Activated CD8-positive, alpha-beta T cell treated with anti-CD3 and anti-CD28 coated beads for 36 hours (primary cell): ENCODE results near the gene STK32C. TPM values are rescaled to one million over a fixed set of nuclear protein-coding genes. Genes with fewer than 3 reads are reported as not detected.

ENCODE experiments used
- ATAC-seq: fragments of 200-7000 bp; cut with Tn5 transposase; one replicate; pipeline ENCODE4 v1.10.0; 2021; ENCODE audit warnings: mild to moderate bottlenecking, moderate library complexity
- CTCF ChIA-PET: fragments of 350-600 bp; sonication (Branson Sonifier 250); formaldehyde crosslinking; loops from one replicate; lab custom pipeline; 2021; ENCODE audit warnings: antibody characterized with exemption; lab: Charles Lee
- POLR2A ChIA-PET: fragments of 350-600 bp; sonication (Branson Sonifier 250); formaldehyde crosslinking; loops from one replicate; lab custom pipeline; 2021; ENCODE audit warnings: antibody characterized with exemption; lab: Charles Lee
- DNase-seq: peaks from one replicate; pipeline ENCODE4 v3.0.0-alpha.2; 2020
- H3K27ac Mint-ChIP-seq: one replicate; pipeline ENCODE4 v1.8.0; 2021; ENCODE audit warnings: mild to moderate bottlenecking, mixed read lengths
- H3K27me3 Mint-ChIP-seq: one replicate; pipeline ENCODE4 v1.8.0; 2021; ENCODE audit warnings: mixed read lengths
- H3K36me3 Mint-ChIP-seq: one replicate; pipeline ENCODE4 v1.8.0; 2021; ENCODE audit warnings: low read depth, mixed read lengths
- H3K4me1 Mint-ChIP-seq: one replicate; pipeline ENCODE4 v1.8.0; 2021; ENCODE audit warnings: low read depth, mixed read lengths
- H3K4me3 Mint-ChIP-seq: one replicate; pipeline ENCODE4 v1.8.0; 2021; ENCODE audit warnings: mild to moderate bottlenecking, moderate library complexity, mixed read lengths
- H3K9me3 Mint-ChIP-seq: one replicate; pipeline ENCODE4 v1.8.0; 2021; ENCODE audit warnings: mixed read lengths
- intact Hi-C: fragments of 100-400 bp; cut with micrococcal nuclease; formaldehyde crosslinking; loops from one replicate; pipeline ENCODE4 v1.10.0; 2022
- total RNA-seq, 2 experiments: library from RNA; stranded (reverse); gene quantifications; one replicate each; pipeline ENCODE4 v1.2.3, GENCODE V29; 2021
- TF ChIP-seq, protein P1 (sequence below): fragments of 200-600 bp; IDR thresholded peaks from one replicate; pipeline ENCODE4 v1.8.0; 2022; ENCODE audit warnings: antibody characterized with exemption, mild to moderate bottlenecking

Gene STK32C
- total RNA-seq, 2 experiments from 2014 or later, result 29.3 to 31.4 TPM

DNA sequence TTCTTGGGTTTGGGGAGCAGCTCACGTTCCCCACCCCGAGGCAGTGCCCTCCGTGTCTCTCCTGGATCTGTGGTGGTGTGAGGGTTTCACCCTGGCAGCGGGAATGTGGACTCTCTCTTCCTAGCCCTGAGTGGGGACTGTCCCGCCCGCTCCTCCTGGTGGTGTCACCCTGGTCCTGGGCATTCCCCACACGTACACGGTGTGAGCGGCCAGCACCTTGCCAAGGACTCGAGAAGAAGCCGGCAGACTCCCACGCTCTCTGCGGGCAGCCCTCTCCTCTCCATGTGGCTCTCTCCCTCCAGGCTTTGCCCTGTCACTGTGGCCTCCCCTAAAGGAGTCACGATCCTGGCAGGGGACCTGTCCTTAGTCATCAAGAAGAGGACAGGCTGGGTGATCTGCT is 97.0 kb downstream of the STK32C start:
- POLR2A ChIA-PET, result no interaction called here
- intact Hi-C loops, result loop anchor here (10.0 kb wide), 1 partner anchor 244 kb away; no protein-coding TSS in a partner anchor
- TF ChIP-seq, protein P1, sequence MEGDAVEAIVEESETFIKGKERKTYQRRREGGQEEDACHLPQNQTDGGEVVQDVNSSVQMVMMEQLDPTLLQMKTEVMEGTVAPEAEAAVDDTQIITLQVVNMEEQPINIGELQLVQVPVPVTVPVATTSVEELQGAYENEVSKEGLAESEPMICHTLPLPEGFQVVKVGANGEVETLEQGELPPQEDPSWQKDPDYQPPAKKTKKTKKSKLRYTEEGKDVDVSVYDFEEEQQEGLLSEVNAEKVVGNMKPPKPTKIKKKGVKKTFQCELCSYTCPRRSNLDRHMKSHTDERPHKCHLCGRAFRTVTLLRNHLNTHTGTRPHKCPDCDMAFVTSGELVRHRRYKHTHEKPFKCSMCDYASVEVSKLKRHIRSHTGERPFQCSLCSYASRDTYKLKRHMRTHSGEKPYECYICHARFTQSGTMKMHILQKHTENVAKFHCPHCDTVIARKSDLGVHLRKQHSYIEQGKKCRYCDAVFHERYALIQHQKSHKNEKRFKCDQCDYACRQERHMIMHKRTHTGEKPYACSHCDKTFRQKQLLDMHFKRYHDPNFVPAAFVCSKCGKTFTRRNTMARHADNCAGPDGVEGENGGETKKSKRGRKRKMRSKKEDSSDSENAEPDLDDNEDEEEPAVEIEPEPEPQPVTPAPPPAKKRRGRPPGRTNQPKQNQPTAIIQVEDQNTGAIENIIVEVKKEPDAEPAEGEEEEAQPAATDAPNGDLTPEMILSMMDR, result no peak
- CTCF ChIA-PET, result no interaction called here
- Mint-ChIP-seq H3K27me3 (no peaks in the 10 kb centered on the region), H3K27ac (no peak overlapping the region), H3K36me3 (peaks cover 27% of the 10 kb centered on the region), H3K4me1 (no peaks in the 10 kb centered on the region), H3K4me3 (no peak overlapping the region), H3K9me3 (peaks cover 12% of the 10 kb centered on the region)
- ATAC-seq (no peak), DNase-seq (no peak)

- ChIA-PET CTCF (no interaction called here), POLR2A (no interaction called here)
- Mint-ChIP-seq H3K36me3 (peaks cover 20% of the 10 kb centered on the region), H3K27me3 (no peaks in the 10 kb centered on the region), H3K9me3 (peaks cover 6% of the 10 kb centered on the region), H3K4me1 (no peaks in the 10 kb centered on the region), H3K4me3 (no peak overlapping the region), H3K27ac (no peak overlapping the region)
- DNase-seq (no peak), ATAC-seq (no peak)
- TF ChIP-seq, protein P1, result no peak
- intact Hi-C loops, result loop anchor here (10.0 kb wide), 1 partner anchor 245 kb away; no protein-coding TSS in a partner anchor
Measured at GRCh38 chr10:132209978-132210530, 97.7 kb downstream of the STK32C start.

- TF ChIP-seq, protein P1, result no peak
- Mint-ChIP-seq H3K36me3 (peaks cover 16% of the 10 kb centered on the region), H3K4me3 (no peak overlapping the region), H3K27ac (no peak overlapping the region), H3K4me1 (no peaks in the 10 kb centered on the region), H3K27me3 (no peaks in the 10 kb centered on the region), H3K9me3 (peaks cover 6% of the 10 kb centered on the region)
- ChIA-PET POLR2A (no interaction called here), CTCF (no interaction called here)
- intact Hi-C loops, result no loop called here
- ATAC-seq (no peak), DNase-seq (no peak)
Measured at GRCh38 chr10:132209130-132209529, 98.6 kb downstream of the STK32C start.

GRCh38 chr10:132208462-132209050 is 99.2 kb downstream of the STK32C start:
- POLR2A ChIA-PET, result no interaction called here
- H3K4me1 Mint-ChIP-seq, result no peaks in the 10 kb centered on the region
- no peaks in the 10 kb centered on the region for H3K27me3 Mint-ChIP-seq
- intact Hi-C loops, result no loop called here
- no peak overlapping the region for H3K27ac Mint-ChIP-seq
- TF ChIP-seq, protein P1, result no peak
- H3K4me3 Mint-ChIP-seq, result no peak overlapping the region
- CTCF ChIA-PET, result no interaction called here
- ATAC-seq (no peak), DNase-seq (no peak)
- peaks cover 3% of the 10 kb centered on the region for H3K9me3 Mint-ChIP-seq
- peaks cover 11% of the 10 kb centered on the region for H3K36me3 Mint-ChIP-seq
